Activated CD4-positive, CD25-positive, alpha-beta regulatory T cell treated with anti-CD3 and anti-CD28 coated beads, Interleukin-2, amount 50 U/mL, for 16 hours (primary cell): Measurements from ENCODE around the gene HBS1L.

Source experiments
- DNase-seq: peaks from one replicate; pipeline ENCODE4 v3.0.0-alpha.2; 2020; ENCODE audit warnings: low read depth, low spot score

HBS1L gene

GRCh38 chr6:135037541-135037940, 17.1 kb downstream of the HBS1L start:
- DNase-seq: no peak

GRCh38 chr6:135036731-135037420, 17.7 kb downstream of the HBS1L start:
- DNase-seq: no peak

- no peak for DNase-seq
Measured at GRCh38 chr6:135033238-135033637, 21.4 kb downstream of the HBS1L start.

- DNase-seq: no peak
Measured at GRCh38 chr6:135030532-135031178, 24.0 kb downstream of the HBS1L start.

GRCh38 chr6:135030056-135030473, 24.6 kb downstream of the HBS1L start:
- DNase-seq: no peak

- DNase-seq: no peak
Measured at GRCh38 chr6:135025775-135026174, 28.8 kb downstream of the HBS1L start.

- no peak for DNase-seq
Measured at GRCh38 chr6:135025175-135025574, 29.4 kb downstream of the HBS1L start.

GRCh38 chr6:135022050-135022697, 32.4 kb downstream of the HBS1L start:
- DNase-seq: no peak

- no peak for DNase-seq
Measured at GRCh38 chr6:135021310-135022049, 33.1 kb downstream of the HBS1L start.

- DNase-seq: no peak
Measured at GRCh38 chr6:135018941-135019340, 35.7 kb downstream of the HBS1L start.

- DNase-seq: no peak
Measured at GRCh38 chr6:135018052-135018451, 36.6 kb downstream of the HBS1L start.

- no peak for DNase-seq
Measured at GRCh38 chr6:135014353-135014832, 40.2 kb downstream of the HBS1L start.

GRCh38 chr6:135013211-135013610, 41.4 kb downstream of the HBS1L start:
- DNase-seq: no peak

- no peak for DNase-seq
Measured at GRCh38 chr6:135012764-135013163, 41.9 kb downstream of the HBS1L start.

- no peak for DNase-seq
Measured at GRCh38 chr6:135012349-135012748, 42.3 kb downstream of the HBS1L start.

GRCh38 chr6:135008941-135009290, 45.7 kb downstream of the HBS1L start:
- no peak for DNase-seq

- no peak for DNase-seq
Measured at GRCh38 chr6:135008072-135008940, 46.3 kb downstream of the HBS1L start.

GRCh38 chr6:135006386-135006914, 48.2 kb downstream of the HBS1L start:
- no peak for DNase-seq

GRCh38 chr6:135004399-135004798, 50.2 kb downstream of the HBS1L start:
- DNase-seq: no peak

GRCh38 chr6:135002974-135003703, 51.5 kb downstream of the HBS1L start:
- DNase-seq: no peak
